Subcutaneous adipose tissue (tissue), 4 donors: Measurements from ENCODE around the gene PSMD6. TPM values are rescaled to one million over a fixed set of nuclear protein-coding genes. Genes with fewer than 3 reads are reported as not detected.

Experiments used
- total RNA-seq, 4 donors: library from RNA; depleted of rRNA; stranded (reverse); fragments of >200 nt; gene quantifications; one replicate each; pipeline ENCODE4 v1.1.0, GENCODE V29; 2016
- TF ChIP-seq, protein P1 (sequence below): fragments of 450-650 bp; IDR thresholded peaks from one replicate; pipeline ENCODE4 v1.5.1; 2016; ENCODE audit warnings: low read depth, mild to moderate bottlenecking, control low read depth, antibody characterized with exemption, moderate library complexity

The PSMD6 gene
- total RNA-seq, 4 donors from 2014 or later, result 51.8 to 89.0 (median 75.4) TPM

DNA sequence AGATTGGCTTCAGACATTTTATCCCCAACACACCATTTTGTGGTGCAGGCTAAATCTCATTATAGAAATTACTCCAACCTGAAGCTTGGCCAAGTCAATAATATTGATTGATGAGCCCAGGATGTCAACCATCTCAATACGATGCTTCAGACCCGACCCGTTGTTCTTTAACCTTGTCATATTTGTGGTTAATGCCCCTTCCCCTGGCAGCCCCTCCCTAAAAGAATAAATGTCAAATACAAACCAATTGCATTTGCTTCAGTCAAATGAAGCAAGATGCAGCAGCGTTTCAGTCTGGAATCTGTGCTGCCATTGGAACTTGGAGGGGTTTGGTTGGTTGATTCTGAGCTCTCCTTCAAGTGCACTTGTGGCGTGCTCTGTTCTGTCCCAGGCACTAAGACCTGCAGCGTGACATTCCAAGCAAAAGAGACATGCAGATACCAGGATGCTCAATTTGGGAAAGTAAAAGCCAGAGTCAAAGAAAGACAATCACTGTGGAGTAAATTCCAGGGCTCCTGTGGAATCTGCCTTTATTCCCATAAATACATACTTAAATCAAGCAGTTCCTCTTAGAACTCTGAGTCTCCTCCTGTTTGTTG, 23.8 kb upstream of the PSMD6 start:
- TF ChIP-seq, protein P1, sequence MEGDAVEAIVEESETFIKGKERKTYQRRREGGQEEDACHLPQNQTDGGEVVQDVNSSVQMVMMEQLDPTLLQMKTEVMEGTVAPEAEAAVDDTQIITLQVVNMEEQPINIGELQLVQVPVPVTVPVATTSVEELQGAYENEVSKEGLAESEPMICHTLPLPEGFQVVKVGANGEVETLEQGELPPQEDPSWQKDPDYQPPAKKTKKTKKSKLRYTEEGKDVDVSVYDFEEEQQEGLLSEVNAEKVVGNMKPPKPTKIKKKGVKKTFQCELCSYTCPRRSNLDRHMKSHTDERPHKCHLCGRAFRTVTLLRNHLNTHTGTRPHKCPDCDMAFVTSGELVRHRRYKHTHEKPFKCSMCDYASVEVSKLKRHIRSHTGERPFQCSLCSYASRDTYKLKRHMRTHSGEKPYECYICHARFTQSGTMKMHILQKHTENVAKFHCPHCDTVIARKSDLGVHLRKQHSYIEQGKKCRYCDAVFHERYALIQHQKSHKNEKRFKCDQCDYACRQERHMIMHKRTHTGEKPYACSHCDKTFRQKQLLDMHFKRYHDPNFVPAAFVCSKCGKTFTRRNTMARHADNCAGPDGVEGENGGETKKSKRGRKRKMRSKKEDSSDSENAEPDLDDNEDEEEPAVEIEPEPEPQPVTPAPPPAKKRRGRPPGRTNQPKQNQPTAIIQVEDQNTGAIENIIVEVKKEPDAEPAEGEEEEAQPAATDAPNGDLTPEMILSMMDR, result no peak

DNA sequence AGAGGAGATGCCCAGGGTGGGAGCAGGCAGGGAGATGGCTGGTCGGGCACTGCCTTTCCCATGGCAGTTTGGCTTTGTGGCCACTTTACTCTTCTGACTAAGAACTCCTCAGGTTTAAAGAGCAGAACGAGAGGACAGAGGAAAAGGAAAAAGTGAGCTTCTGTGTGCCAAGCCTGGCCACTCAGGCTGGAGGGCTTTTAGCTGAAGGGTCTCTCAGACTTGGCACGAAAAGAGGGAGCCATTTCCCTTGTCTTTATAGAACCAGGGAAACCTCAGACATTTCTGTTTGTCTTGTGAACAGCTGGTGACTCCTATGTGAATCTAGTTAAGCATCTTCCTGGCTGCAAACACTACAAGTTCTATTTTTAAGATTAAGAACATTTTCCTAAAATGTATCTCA, 23.3 kb upstream of the PSMD6 start:
- TF ChIP-seq, protein P1, result no peak

DNA sequence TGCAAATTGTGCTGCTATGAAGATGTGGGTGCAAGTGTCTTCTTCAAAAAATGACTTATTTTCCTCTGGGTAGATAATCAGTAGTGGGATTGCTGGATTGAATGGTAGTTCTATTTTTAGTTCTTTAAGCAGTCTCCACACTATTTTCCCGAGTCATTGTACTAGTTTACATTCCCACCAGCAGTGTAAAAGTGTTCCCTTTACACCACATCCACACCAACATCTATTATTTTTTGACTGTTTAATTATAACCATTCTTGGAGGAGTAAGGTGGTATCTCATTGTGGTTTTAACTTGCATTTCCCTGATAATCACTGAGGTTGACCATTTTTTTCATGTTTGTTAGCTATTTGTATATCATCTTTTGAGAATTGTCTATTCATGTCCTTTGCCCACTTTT, 19.7 kb upstream of the PSMD6 start:
- TF ChIP-seq, protein P1, result peak; percentile 64

DNA sequence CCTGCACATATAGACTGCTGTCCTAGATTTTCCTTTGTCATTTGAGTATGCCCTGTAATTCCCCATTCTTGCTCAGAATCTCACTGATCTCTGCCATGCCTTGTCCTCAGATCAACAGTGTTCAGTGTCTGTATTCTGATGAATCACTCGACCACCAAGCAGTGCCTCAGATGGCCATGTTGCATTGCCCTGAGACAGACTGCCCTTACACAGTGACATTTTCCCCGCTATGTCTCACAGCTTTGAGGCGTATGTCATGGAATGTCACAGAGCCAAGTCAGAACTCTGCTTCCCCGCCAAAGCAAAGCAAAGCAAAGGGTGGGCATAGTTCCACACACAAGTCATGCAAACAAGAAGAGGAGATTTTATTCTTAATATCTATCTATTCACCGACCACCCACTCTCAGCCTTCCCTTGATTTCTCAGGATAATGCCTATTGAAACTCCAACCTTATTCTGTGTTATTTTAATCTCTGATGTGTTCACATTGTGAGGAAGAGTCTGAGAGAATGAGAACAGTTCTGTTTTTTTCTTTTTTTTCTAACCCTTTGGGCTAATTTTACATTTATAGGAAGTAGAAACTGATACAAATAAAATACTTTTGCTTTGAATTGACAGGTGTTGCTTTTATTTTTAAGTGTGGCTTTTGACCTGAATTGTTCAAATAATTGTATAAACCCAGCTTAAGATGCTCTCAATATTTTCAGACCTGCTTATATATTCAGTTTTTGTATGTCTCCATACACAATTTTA, 16.9 kb upstream of the PSMD6 start:
- TF ChIP-seq, protein P1, result no peak

DNA sequence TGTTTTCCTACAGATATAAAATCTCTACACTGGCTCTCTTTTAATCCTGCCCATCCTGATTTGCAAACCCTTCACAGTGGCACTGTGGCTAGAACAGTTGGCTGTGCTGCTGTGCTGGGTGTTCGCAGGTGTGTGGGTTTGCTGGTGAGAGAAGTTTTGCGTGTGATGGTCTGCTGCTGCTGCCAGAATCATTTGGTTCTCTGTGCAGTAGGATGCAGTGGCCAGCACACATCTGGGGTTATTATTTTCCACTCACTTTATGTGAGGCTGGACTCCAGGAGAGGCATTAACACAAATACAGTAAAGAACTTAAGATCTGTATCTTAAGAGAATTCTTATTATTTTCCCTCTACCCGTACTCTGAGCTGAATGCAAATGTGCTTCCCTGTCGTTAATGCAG, 16.0 kb upstream of the PSMD6 start:
- TF ChIP-seq, protein P1, result no peak

DNA sequence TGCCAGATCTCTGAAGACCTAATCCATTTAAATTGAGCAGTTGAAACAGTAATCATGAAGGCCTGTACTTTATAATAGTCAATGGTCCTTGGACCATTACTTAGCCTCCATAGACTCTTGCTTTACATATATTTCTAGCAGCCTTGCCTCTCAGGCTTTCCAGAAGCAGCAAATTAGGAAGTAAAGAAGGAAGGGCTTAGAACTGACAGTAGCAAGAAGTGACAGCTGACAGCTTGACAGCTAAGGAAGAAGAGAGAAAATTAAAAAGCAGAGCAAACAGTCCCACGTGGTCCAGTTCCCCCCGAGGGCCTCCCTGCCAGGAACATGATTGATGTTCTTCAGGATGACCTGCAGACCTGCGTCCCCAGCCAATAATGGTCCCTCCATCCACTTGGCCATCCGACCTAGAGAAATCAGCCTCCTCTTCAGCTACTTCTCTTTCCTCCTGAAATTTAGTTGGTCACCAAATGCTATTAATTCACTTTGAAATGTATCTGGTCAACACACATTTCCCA, 15.0 kb upstream of the PSMD6 start:
- TF ChIP-seq, protein P1, result no peak

DNA sequence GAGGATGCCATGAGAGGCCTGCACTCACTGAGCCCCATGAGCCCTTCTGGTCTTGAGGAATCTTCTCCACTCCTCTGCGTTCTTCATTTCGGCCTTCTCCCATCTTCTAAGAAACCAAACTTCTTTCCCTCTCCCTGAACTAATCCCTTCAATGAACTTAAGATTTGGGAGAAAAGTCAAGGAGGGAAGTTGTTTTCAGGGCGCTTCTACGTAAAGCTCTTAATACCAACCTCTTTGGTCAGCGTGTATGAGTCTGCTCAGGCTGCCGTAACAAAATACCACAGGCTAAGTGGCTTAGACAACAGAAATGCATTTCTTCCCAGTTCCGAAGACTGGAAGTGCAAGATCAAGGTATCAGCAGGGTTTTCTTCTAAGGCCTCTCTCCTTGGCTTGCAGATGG, 13.8 kb upstream of the PSMD6 start:
- TF ChIP-seq, protein P1, result peak; percentile 67
